ENCODE results near the gene PRKRIP1.

DNA sequence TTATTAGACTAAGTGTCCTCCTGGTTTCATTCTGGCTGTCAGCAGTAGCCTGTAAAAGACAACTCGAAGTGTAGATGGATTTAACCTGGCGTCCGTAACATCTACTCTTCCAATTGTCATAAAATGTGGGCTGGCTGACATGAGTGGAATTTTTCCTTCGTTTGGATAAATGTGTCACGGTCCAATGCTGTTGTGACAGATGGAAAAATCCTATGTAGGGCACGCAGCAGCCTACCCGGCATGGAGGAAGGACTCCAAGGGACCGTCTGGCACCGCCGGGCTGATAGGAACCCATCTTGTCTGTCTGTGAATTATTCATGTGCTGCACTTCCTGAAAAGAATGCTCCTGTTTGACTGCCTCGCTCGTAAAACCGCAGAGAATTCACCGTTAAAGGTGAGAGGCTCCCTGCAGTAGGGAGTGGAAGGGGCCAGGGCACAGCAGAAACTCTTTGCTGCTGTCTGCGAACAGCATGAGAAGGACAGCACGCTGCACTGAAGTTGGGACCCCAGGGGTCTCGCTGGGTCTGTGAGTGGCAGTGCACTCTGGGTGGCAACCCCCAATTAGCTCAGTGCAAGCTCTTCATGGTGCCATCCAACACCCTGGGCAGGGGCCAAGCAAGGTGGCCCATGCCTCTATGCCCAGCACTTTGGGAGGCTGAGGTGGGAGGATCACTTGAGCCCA lies 35.6 kb downstream of the PRKRIP1 start:
- TF ChIP-seq POLR2A (IDR thresholded peaks at IDR 0.05; ENCODE audit: extremely low read depth, insufficient read length) (no peak), MYC (IDR thresholded peaks at IDR 0.05; ENCODE audit: low read depth, low read length) (0 out of 2 replicates have a peak, but pooled peaks have one; percentile 4)
- TF ChIP-seq, protein P1, sequence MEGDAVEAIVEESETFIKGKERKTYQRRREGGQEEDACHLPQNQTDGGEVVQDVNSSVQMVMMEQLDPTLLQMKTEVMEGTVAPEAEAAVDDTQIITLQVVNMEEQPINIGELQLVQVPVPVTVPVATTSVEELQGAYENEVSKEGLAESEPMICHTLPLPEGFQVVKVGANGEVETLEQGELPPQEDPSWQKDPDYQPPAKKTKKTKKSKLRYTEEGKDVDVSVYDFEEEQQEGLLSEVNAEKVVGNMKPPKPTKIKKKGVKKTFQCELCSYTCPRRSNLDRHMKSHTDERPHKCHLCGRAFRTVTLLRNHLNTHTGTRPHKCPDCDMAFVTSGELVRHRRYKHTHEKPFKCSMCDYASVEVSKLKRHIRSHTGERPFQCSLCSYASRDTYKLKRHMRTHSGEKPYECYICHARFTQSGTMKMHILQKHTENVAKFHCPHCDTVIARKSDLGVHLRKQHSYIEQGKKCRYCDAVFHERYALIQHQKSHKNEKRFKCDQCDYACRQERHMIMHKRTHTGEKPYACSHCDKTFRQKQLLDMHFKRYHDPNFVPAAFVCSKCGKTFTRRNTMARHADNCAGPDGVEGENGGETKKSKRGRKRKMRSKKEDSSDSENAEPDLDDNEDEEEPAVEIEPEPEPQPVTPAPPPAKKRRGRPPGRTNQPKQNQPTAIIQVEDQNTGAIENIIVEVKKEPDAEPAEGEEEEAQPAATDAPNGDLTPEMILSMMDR (IDR thresholded peaks at IDR 0.05; ENCODE audit: low read depth, low read length), result no peak
- TF ChIP-seq, protein P2, sequence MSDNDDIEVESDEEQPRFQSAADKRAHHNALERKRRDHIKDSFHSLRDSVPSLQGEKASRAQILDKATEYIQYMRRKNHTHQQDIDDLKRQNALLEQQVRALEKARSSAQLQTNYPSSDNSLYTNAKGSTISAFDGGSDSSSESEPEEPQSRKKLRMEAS (IDR thresholded peaks at IDR 0.05; ENCODE audit: low read depth, low read length), result peak; percentile 25; the same call in 1 of the 2 replicates

Data from NB4 (cell line).